ENCODE measurements around the gene ACTR8. TPM values are rescaled to one million over a fixed set of nuclear protein-coding genes. Genes with fewer than 3 reads are reported as not detected.

ACTR8 gene
- total and polyA plus RNA-seq, 2 of the 13 experiments (the other 11 are each of a cell fraction or from before 2014, with no cell fraction given), result 15.5 to 29.0 TPM

GRCh38 chr3:53842436-53843194 is 39.3 kb downstream of the ACTR8 start (continued):
- TF ChIP-seq THAP8 (CRISPR knock-in tag; IDR thresholded peaks at IDR 0.05; ENCODE audit: borderline replicate concordance), result no peak
- peak; percentile 79; the same call in 1 of the 2 replicates for TF ChIP-seq ZNF557 (CRISPR knock-in tag; IDR thresholded peaks at IDR 0.05)
- peak in 1 of 2 experiments; percentile 98; a peak in 2 of 4 replicates for TF ChIP-seq EP300 (IDR thresholded peaks at IDR 0.05; ENCODE audit: low read depth in 2 of 2, low read length in 2 of 2)
- peak; percentile 81; the same call in 1 of the 2 replicates for TF ChIP-seq EP300 (CRISPR knock-in tag; IDR thresholded peaks at IDR 0.05; ENCODE audit: borderline replicate concordance)
- peak; percentile 40; the same call in 1 of the 2 replicates for TF ChIP-seq SAFB2 (CRISPR knock-in tag; IDR thresholded peaks at IDR 0.05; ENCODE audit: borderline replicate concordance, low read depth)
- TF ChIP-seq LRRFIP1 (CRISPR knock-in tag; conservative IDR thresholded peaks at IDR 0.05), result no peak
- TF ChIP-seq REXO4 (CRISPR knock-in tag; IDR thresholded peaks at IDR 0.05; ENCODE audit: borderline replicate concordance), result no peak
- TF ChIP-seq ZNF496 (CRISPR knock-in tag; IDR thresholded peaks at IDR 0.05; ENCODE audit: insufficient replicate concordance), result no peak
- TF ChIP-seq HNF4G (IDR thresholded peaks at IDR 0.05; ENCODE audit: borderline replicate concordance, low read depth, low read length), result peak; percentile 99
- TF ChIP-seq HNF4G (CRISPR knock-in tag; IDR thresholded peaks at IDR 0.05; ENCODE audit: borderline replicate concordance, low read depth), result 0 out of 2 replicates have a peak, but pooled peaks have one; percentile 12
- TF ChIP-seq, protein P1, sequence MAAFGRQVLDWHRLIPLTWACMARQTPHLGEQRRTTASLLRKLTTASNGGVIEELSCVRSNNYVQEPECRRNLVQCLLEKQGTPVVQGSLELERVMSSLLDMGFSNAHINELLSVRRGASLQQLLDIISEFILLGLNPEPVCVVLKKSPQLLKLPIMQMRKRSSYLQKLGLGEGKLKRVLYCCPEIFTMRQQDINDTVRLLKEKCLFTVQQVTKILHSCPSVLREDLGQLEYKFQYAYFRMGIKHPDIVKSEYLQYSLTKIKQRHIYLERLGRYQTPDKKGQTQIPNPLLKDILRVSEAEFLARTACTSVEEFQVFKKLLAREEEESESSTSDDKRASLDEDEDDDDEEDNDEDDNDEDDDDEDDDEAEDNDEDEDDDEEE (CRISPR knock-in tag; IDR thresholded peaks at IDR 0.05), result no peak
- peak; percentile 66; the same call in 1 of the 2 replicates for TF ChIP-seq NFKBIZ (CRISPR knock-in tag; IDR thresholded peaks at IDR 0.05)
- TF ChIP-seq PRMT3 (CRISPR knock-in tag; IDR thresholded peaks at IDR 0.05; ENCODE audit: borderline replicate concordance, low read depth), result no peak
- no peak for TF ChIP-seq MTF1 (CRISPR knock-in tag; IDR thresholded peaks at IDR 0.05)
- no peak for TF ChIP-seq KDM1A (CRISPR knock-in tag; IDR thresholded peaks at IDR 0.05)
- TF ChIP-seq SRSF4 (IDR thresholded peaks at IDR 0.05; ENCODE audit: low read depth, low read length, poor library complexity, severe bottlenecking), result no peak
- TF ChIP-seq ZNF784 (CRISPR knock-in tag; IDR thresholded peaks at IDR 0.05; ENCODE audit: borderline replicate concordance), result no peak
- TF ChIP-seq ZNF569 (CRISPR knock-in tag; IDR thresholded peaks at IDR 0.05; ENCODE audit: borderline replicate concordance), result no peak; the same call in 1 of the 2 replicates
- no peak for TF ChIP-seq EZH2 (conservative IDR thresholded peaks at IDR 0.05; ENCODE audit: low read depth, low read length)
- no peak for TF ChIP-seq NFE2 (CRISPR knock-in tag; IDR thresholded peaks at IDR 0.05)
- TF ChIP-seq, protein P2, sequence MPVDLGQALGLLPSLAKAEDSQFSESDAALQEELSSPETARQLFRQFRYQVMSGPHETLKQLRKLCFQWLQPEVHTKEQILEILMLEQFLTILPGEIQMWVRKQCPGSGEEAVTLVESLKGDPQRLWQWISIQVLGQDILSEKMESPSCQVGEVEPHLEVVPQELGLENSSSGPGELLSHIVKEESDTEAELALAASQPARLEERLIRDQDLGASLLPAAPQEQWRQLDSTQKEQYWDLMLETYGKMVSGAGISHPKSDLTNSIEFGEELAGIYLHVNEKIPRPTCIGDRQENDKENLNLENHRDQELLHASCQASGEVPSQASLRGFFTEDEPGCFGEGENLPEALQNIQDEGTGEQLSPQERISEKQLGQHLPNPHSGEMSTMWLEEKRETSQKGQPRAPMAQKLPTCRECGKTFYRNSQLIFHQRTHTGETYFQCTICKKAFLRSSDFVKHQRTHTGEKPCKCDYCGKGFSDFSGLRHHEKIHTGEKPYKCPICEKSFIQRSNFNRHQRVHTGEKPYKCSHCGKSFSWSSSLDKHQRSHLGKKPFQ (CRISPR knock-in tag; IDR thresholded peaks at IDR 0.05; ENCODE audit: insufficient replicate concordance), result peak; percentile 4
- peak; percentile 68; the same call in 1 of the 2 replicates for TF ChIP-seq BCL6 (CRISPR knock-in tag; IDR thresholded peaks at IDR 0.05)

Measured in HepG2 (cell line).